ENCODE results near the gene PLA2G4A. TPM values are rescaled to one million over a fixed set of nuclear protein-coding genes. Genes with fewer than 3 reads are reported as not detected.

The PLA2G4A gene
- total RNA-seq, 1 experiment from 2014 or later, result 8.6 TPM

DNA sequence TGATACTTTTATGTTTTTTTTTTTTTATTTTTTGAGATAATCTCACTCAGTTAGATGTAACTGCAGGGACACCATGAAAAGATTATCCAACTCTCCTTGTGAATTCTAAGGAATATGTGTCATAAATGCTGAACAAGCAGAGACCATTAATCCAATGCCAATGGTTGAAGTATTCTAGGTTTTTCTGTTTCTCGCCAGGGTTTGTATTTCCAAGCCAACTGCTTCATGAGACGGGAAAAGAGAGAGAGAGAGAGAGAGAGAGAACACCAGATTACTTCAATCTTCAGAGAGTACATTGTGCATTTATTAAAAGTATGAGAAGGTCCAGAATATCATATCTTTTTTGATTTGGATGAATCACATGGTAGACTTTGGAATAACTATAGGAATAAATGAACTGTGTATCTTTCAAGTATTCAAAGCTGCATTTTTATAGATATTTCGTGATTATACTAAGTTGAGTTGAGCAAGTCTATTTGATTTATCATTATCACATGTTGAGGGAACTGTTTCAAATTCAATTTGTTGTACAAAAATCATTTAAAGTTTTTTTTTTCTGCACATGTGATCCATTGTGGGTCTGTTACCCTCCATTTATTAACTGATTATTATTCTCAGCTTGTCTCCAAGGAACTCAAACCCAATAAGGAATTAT lies 108.4 kb downstream of the PLA2G4A start:
- CTCF ChIA-PET, result no interaction called here
- Histone ChIP-seq H3K4me2 (ENCODE audit: low read length) (no peak overlapping the region), H3K27ac (ENCODE audit: low read depth, low read length) (no peak overlapping the region), H3K27me3 (ENCODE audit: insufficient read depth, low read length) (no peaks in the 10 kb centered on the region), H4K20me1 (ENCODE audit: insufficient read depth) (no peaks in the 10 kb centered on the region), H3K4me3 (replicated peaks in 1 of 2; ENCODE audit: low read depth in 1 of 2, low read length in 2 of 2) (no peak overlapping the region), H3K9ac (ENCODE audit: low read length) (no peak overlapping the region), H2AFZ (ENCODE audit: low read depth, low read length, poor library complexity, severe bottlenecking) (no peak overlapping the region), H3K9me2 (ENCODE audit: insufficient read depth) (no peaks in the 10 kb centered on the region), H3K4me1 (ENCODE audit: control insufficient read depth in 1 of 2, insufficient read depth in 2 of 2, low read length in 2 of 2) (no peaks in the 10 kb centered on the region), H3K36me3 (ENCODE audit: control insufficient read depth in 1 of 2, insufficient read depth in 2 of 2, low read length in 2 of 2) (no peaks in the 10 kb centered on the region), H3K9me3 (ENCODE audit: control insufficient read depth in 1 of 2, insufficient read depth in 1 of 2, low read depth in 1 of 2, low read length in 2 of 2) (no peaks in the 10 kb centered on the region), H3K79me2 (ENCODE audit: insufficient read depth, low read length) (no peaks in the 10 kb centered on the region)
- no TSS peak for BruUV-seq (replicated peaks)
- intact Hi-C loops (cut with micrococcal nuclease), result no loop called here
- RAD21 ChIA-PET (ENCODE audit: low non-redundant PET in 1 of 2, low total read pairs in 2 of 2, uncharacterized antibody in 2 of 2, unreplicated experiment in 2 of 2), result no interaction called here
- no peak for ATAC-seq
- POLR2A ChIA-PET, result no interaction called here
- TF ChIP-seq, protein P1, sequence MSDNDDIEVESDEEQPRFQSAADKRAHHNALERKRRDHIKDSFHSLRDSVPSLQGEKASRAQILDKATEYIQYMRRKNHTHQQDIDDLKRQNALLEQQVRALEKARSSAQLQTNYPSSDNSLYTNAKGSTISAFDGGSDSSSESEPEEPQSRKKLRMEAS (IDR thresholded peaks at IDR 0.05), result no peak
- TF ChIP-seq ZNF274 (IDR thresholded peaks at IDR 0.05; ENCODE audit: low read depth, low read length) (no peak), YY1 (IDR thresholded peaks at IDR 0.05; ENCODE audit: extremely low read depth, insufficient replicate concordance, low read depth, low read length) (no peak), JUND (IDR thresholded peaks at IDR 0.05) (no peak), CEBPB (IDR thresholded peaks at IDR 0.05; ENCODE audit: low read depth) (no peak)
- DNase-seq (ENCODE audit: low read depth, low spot score), result no peak

DNA sequence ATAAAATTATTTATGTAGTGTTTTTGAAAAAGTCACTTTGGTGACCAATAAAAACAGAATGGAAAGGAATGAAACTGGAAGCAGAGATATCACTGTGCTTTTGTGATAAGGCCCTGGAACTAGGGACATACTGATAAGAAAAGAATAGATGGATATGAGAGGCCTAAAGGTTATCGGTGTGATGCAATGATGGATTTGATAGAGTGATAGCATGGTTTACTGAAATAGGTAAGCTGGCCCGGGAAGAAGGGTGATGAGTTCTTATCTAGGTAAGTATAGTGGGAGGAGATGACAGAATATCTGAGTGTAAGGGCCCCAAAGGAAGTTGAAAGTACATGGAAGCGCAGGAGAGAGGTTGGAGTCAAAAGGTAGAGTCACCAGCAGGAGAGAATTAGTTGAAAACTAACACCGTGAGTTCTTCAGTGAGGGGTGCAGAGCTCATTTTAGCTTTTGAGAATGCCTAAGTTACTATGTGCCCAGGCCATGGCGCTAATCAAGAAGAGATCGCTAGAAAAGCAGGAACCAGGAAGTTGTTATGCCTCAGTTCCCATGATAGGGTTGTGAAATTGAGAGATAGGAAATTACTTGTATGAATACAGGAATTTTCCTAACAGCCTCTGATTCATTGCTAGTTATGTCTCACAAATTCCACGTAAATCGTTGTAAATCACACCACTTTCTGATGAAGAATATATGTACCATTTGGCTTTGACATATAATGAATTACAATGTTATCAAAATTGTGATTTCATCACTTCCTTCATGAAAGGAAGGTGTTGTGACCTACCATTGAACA lies 115.3 kb downstream of the PLA2G4A start:
- H3K36me3 ChIP-seq (ENCODE audit: control insufficient read depth in 1 of 2, insufficient read depth in 2 of 2, low read length in 2 of 2), result no peaks in the 10 kb centered on the region
- H3K27ac ChIP-seq (ENCODE audit: low read depth, low read length), result no peak overlapping the region
- no peak overlapping the region for H2AFZ ChIP-seq (ENCODE audit: low read depth, low read length, poor library complexity, severe bottlenecking)
- no peaks in the 10 kb centered on the region for H3K9me2 ChIP-seq (ENCODE audit: insufficient read depth)
- no peaks in the 10 kb centered on the region for H4K20me1 ChIP-seq (ENCODE audit: insufficient read depth)
- intact Hi-C loops (cut with micrococcal nuclease), result no loop called here
- BruUV-seq (replicated peaks), result no TSS peak
- CTCF ChIA-PET, result no interaction called here
- no peaks in the 10 kb centered on the region for H3K4me1 ChIP-seq (ENCODE audit: control insufficient read depth in 1 of 2, insufficient read depth in 2 of 2, low read length in 2 of 2)
- no peak overlapping the region for H3K4me3 ChIP-seq (replicated peaks in 1 of 2; ENCODE audit: low read depth in 1 of 2, low read length in 2 of 2)
- H3K79me2 ChIP-seq (ENCODE audit: insufficient read depth, low read length), result no peaks in the 10 kb centered on the region
- TF ChIP-seq ZFX (IDR thresholded peaks at IDR 0.05) (no peak), SIN3A (IDR thresholded peaks at IDR 0.05; ENCODE audit: low read depth) (no peak), YY1 (IDR thresholded peaks at IDR 0.05; ENCODE audit: extremely low read depth, insufficient replicate concordance, low read depth, low read length) (no peak), EZH2 (IDR thresholded peaks at IDR 0.05) (no peak), CEBPB (IDR thresholded peaks at IDR 0.05; ENCODE audit: low read depth) (no peak), RAD21 (IDR thresholded peaks at IDR 0.05; ENCODE audit: low read depth) (no peak), POLR2AphosphoS5 (IDR thresholded peaks at IDR 0.05; ENCODE audit: low read depth, low read length) (no peak)
- TF ChIP-seq, protein P2, sequence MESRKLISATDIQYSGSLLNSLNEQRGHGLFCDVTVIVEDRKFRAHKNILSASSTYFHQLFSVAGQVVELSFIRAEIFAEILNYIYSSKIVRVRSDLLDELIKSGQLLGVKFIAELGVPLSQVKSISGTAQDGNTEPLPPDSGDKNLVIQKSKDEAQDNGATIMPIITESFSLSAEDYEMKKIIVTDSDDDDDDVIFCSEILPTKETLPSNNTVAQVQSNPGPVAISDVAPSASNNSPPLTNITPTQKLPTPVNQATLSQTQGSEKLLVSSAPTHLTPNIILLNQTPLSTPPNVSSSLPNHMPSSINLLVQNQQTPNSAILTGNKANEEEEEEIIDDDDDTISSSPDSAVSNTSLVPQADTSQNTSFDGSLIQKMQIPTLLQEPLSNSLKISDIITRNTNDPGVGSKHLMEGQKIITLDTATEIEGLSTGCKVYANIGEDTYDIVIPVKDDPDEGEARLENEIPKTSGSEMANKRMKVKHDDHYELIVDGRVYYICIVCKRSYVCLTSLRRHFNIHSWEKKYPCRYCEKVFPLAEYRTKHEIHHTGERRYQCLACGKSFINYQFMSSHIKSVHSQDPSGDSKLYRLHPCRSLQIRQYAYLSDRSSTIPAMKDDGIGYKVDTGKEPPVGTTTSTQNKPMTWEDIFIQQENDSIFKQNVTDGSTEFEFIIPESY (IDR thresholded peaks at IDR 0.05; ENCODE audit: extremely low read depth, insufficient replicate concordance, low read length), result no peak
- TF ChIP-seq, protein P1 (IDR thresholded peaks at IDR 0.05), result no peak
- no peaks in the 10 kb centered on the region for H3K27me3 ChIP-seq (ENCODE audit: insufficient read depth, low read length)
- no peak overlapping the region for H3K4me2 ChIP-seq (ENCODE audit: low read length)
- ATAC-seq, result no peak
- DNase-seq (ENCODE audit: low read depth, low spot score), result no peak
- POLR2A ChIA-PET, result no interaction called here
- RAD21 ChIA-PET (ENCODE audit: low non-redundant PET in 1 of 2, low total read pairs in 2 of 2, uncharacterized antibody in 2 of 2, unreplicated experiment in 2 of 2), result no interaction called here
- no peaks in the 10 kb centered on the region for H3K9me3 ChIP-seq (ENCODE audit: control insufficient read depth in 1 of 2, insufficient read depth in 1 of 2, low read depth in 1 of 2, low read length in 2 of 2)
- no peak overlapping the region for H3K9ac ChIP-seq (ENCODE audit: low read length)
